GM12878 (cell line): ENCODE results near the gene FNDC3B. TPM values are rescaled to one million over a fixed set of nuclear protein-coding genes. Genes with fewer than 3 reads are reported as not detected.

Experiments
- ATAC-seq: fragments of 200-7000 bp; cut with Tn5 transposase; 3 replicates; pipeline ENCODE4 v1.9.1; 2020; ENCODE audit warnings: mild to moderate bottlenecking, moderate library complexity
- BruUV-seq: library from RNA; stranded (reverse); fragments of 400-500 nt; replicated peaks from 2 replicates; lab custom pipeline; 2021; lab: Mats Ljungman, UMichigan
- CTCF ChIA-PET: fragments of 300-600 bp; sonication (Branson Sonifier 250); formaldehyde crosslinking; extraction: SDS; loops from one replicate; lab custom pipeline; 2021; ENCODE audit warnings: inconsistent platforms; lab: Yijun Ruan, JAX
- POLR2A ChIA-PET: fragments of 350-600 bp; formaldehyde crosslinking; extraction: SDS; loops from one replicate; lab custom pipeline; 2021; ENCODE audit warnings: inconsistent platforms; lab: Charles Lee
- RAD21 ChIA-PET: fragments of 300-600 bp; sonication (Branson Sonifier 250); formaldehyde crosslinking; loops from one replicate; lab custom pipeline; 2023; ENCODE audit warnings: antibody characterized with exemption; ENCODE audit not compliant: unreplicated experiment; lab: Charles Lee
- SMC1A ChIA-PET: fragments of 300-600 bp; sonication (Branson Sonifier 250); formaldehyde crosslinking; loops from one replicate; lab custom pipeline; 2023; ENCODE audit not compliant: unreplicated experiment, uncharacterized antibody; lab: Charles Lee
- DNase-seq: peaks from one replicate; pipeline ENCODE4 v3.0.0-alpha.2; 2011; ENCODE audit warnings: low read depth, low spot score
- FAIRE-seq: peaks from 3 replicates; lab custom pipeline; 2011; peaks lifted over from hg19 to GRCh38; lab: Jason Lieb, UNC
- H2AFZ ChIP-seq: 2 replicates; pipeline ENCODE4 v1.6.0; 2011; ENCODE audit warnings: low read depth, low read length, control low read depth; ENCODE audit not compliant: control insufficient read depth
- H3K27ac ChIP-seq: 2 replicates; pipeline ENCODE4 v1.5.1; 2011; ENCODE audit warnings: control low read depth; ENCODE audit not compliant: control insufficient read depth, insufficient read depth
- H3K27me3 ChIP-seq, 2 experiments: replicated peaks in 1 of 2; 2 replicates each; pipeline versions ENCODE4 v1.6.0 to v1.6.1; 2011; ENCODE audit warnings: low read length in 1 of 2; ENCODE audit not compliant: control insufficient read depth in 2 of 2, insufficient read depth in 2 of 2
- H3K36me3 ChIP-seq, 2 experiments: 2 replicates each; pipeline ENCODE4 v1.5.1; 2011; ENCODE audit warnings: low read length in 1 of 2; ENCODE audit not compliant: control insufficient read depth in 2 of 2, insufficient read depth in 2 of 2
- H3K4me1 ChIP-seq: 2 replicates; pipeline ENCODE4 v1.6.1; 2011; ENCODE audit warnings: mild to moderate bottlenecking, low read length, moderate library complexity, mixed read lengths; ENCODE audit not compliant: control insufficient read depth, insufficient read depth
- H3K4me2 ChIP-seq: 2 replicates; pipeline ENCODE4 v1.6.0; 2011; ENCODE audit warnings: control low read depth; ENCODE audit not compliant: control insufficient read depth, insufficient read depth
- H3K4me3 ChIP-seq: fragments of 200-600 bp; sonication (generic); 2 replicates; pipeline ENCODE4 v1.5.1; 2016
- H3K79me2 ChIP-seq: 2 replicates; pipeline ENCODE4 v1.6.0; 2011; ENCODE audit warnings: low read length; ENCODE audit not compliant: control insufficient read depth, insufficient read depth
- H3K9ac ChIP-seq: 2 replicates; pipeline ENCODE4 v1.8.0; 2011; ENCODE audit warnings: low read length, control low read depth, mixed read lengths; ENCODE audit not compliant: control insufficient read depth, insufficient read depth
- H3K9me3 ChIP-seq: replicated peaks from 3 replicates; pipeline ENCODE4 v1.5.1; 2011; ENCODE audit warnings: mild to moderate bottlenecking, low read length; ENCODE audit not compliant: control insufficient read depth, insufficient read depth
- H4K20me1 ChIP-seq: 2 replicates; pipeline ENCODE4 v1.6.0; 2011; ENCODE audit not compliant: control insufficient read depth, insufficient read depth
- CEBPB ChIP-seq, 2 experiments: fragments of 150-350 bp in 1 of 2; IDR thresholded peaks; 2 replicates each; pipeline ENCODE4 v1.6.1; 2012 to 2014; ENCODE audit warnings: low read depth in 2 of 2, low read length in 2 of 2, borderline replicate concordance in 1 of 2, inconsistent platforms in 1 of 2
- ESRRA ChIP-seq: IDR thresholded peaks from 2 replicates; pipeline ENCODE4 v1.6.1; 2012; ENCODE audit warnings: mild to moderate bottlenecking, low read length, improper control_type of control experiment
- HDAC2 ChIP-seq: fragments of 200-600 bp; sonication (generic); IDR thresholded peaks from 2 replicates; pipeline ENCODE4 v1.6.1; 2017
- HDGF ChIP-seq: fragments of 450-650 bp; IDR thresholded peaks from 2 replicates; pipeline ENCODE4 v1.6.1; 2016; ENCODE audit warnings: antibody characterized with exemption
- KLF5 ChIP-seq: fragments of 450-650 bp; IDR thresholded peaks from 2 replicates; pipeline ENCODE4 v1.6.1; 2014; ENCODE audit warnings: mild to moderate bottlenecking; ENCODE audit not compliant: partially characterized antibody
- MEF2A ChIP-seq: IDR thresholded peaks from 2 replicates; pipeline ENCODE4 v1.6.1; 2011; ENCODE audit warnings: low read depth, mild to moderate bottlenecking, low read length, moderate library complexity; ENCODE audit not compliant: insufficient read depth
- MXI1 ChIP-seq: fragments of 150-350 bp; IDR thresholded peaks from 2 replicates; pipeline ENCODE4 v1.6.1; 2011; ENCODE audit warnings: low read depth, mild to moderate bottlenecking, inconsistent platforms, low read length, improper control_type of control experiment
- MYC ChIP-seq: IDR thresholded peaks from 2 replicates; pipeline ENCODE4 v1.6.1; 2011; ENCODE audit warnings: mild to moderate bottlenecking, low read length, moderate library complexity, inconsistent platforms; ENCODE audit not compliant: insufficient read depth, insufficient replicate concordance, insufficient read length, severe bottlenecking
- NRF1 ChIP-seq: conservative IDR thresholded peaks from 2 replicates; pipeline ENCODE4 v1.6.1; 2011; ENCODE audit warnings: mild to moderate bottlenecking, low read depth, low read length, improper control_type of control experiment
- POLR2AphosphoS5 ChIP-seq: IDR thresholded peaks from 2 replicates; pipeline ENCODE4 v1.6.1; 2011; ENCODE audit warnings: mild to moderate bottlenecking, low read length, inconsistent platforms
- SIX5 ChIP-seq: IDR thresholded peaks from 2 replicates; pipeline ENCODE4 v1.6.1; 2011; ENCODE audit warnings: mild to moderate bottlenecking, low read depth, low read length, moderate library complexity; ENCODE audit not compliant: severe bottlenecking
- SMC3 ChIP-seq: IDR thresholded peaks from 2 replicates; pipeline ENCODE4 v1.6.1; 2011; ENCODE audit warnings: low read length, improper control_type of control experiment, borderline replicate concordance
- TCF12 ChIP-seq: IDR thresholded peaks from 2 replicates; pipeline ENCODE4 v1.6.1; 2011; ENCODE audit warnings: low read depth, mild to moderate bottlenecking, low read length
- ZSCAN29 ChIP-seq: fragments of 450-650 bp; IDR thresholded peaks from 2 replicates; pipeline ENCODE4 v1.6.1; 2017; ENCODE audit warnings: mild to moderate bottlenecking, moderate library complexity
- WGBS: methylation state at CpG from one replicate; pipeline ENCODE4 v1.1.6; 2016; ENCODE audit warnings: low lambda C conversion rate; ENCODE audit not compliant: insufficient replicate concordance, insufficient coverage; ENCODE audit errors: missing lambda C conversion rate; 5-methylcytosine and 5-hydroxymethylcytosine counted together
- in situ Hi-C: fragments of 300-500 bp; cut with MboI; formaldehyde crosslinking; loops from 9 replicates; pipeline ENCODE4 v1.14.3; 2018; ENCODE audit warnings: mixed read lengths
- intact Hi-C: fragments of 100-400 bp; cut with micrococcal nuclease; formaldehyde crosslinking; loops from one replicate; pipeline ENCODE4 v1.14.2; 2022; ENCODE audit not compliant: unreplicated experiment
- polyA plus RNA-seq, 11 experiments: library from polyadenylated mRNA; depleted of rRNA in 4 of 11; unstranded in 6 of 11; stranded (reverse) in 5 of 11; fragments of >200 nt; fragmentation: Nextera tagmentation in 4 of 11; fragmentation: Illumina TruSeq in 1 of 11; extraction: Ambion mirVana in 4 of 11; extraction: Trizol in 1 of 11; gene quantifications; 1 replicate in 1 of 11; 2 replicates in 10 of 11; pipeline versions ENCODE4 v1.2.1 to v1.2.3, GENCODE V29; 2011 to 2016; ENCODE audit warnings: inconsistent platforms in 2 of 11, missing spikeins in 2 of 11, low read depth in 1 of 11
- total RNA-seq, 4 experiments: library from RNA; depleted of rRNA in 3 of 4; stranded (reverse); fragments of >200 nt in 3 of 4; fragmentation: Illumina TruSeq in 1 of 4; extraction: Trizol in 1 of 4; gene quantifications; 2 replicates each; pipeline versions ENCODE4 v1.2.1 to v1.2.3, GENCODE V29; 2013 to 2021
- TF ChIP-seq, protein P1 (sequence below): fragments of 450-650 bp; IDR thresholded peaks from 2 replicates; pipeline ENCODE4 v1.6.1; 2017; ENCODE audit warnings: mild to moderate bottlenecking, moderate library complexity

FNDC3B gene
- total and polyA plus RNA-seq, 10 of the 15 experiments (the other 5 are each of a cell fraction or from before 2014, with no cell fraction given) = 7.9 to 35.0 (median 18.5) TPM

- no peak for TF ChIP-seq ESRRA
- no peak for TF ChIP-seq CEBPB (IDR thresholded peaks at IDR 0.05; ENCODE audit: borderline replicate concordance in 1 of 2, low read depth in 2 of 2, low read length in 2 of 2)
- TF ChIP-seq, all 136 proteins: peak for 0
Observed at GRCh38 chr3:172002512-172003078, 36.8 kb upstream of the FNDC3B start (continued).

DNA sequence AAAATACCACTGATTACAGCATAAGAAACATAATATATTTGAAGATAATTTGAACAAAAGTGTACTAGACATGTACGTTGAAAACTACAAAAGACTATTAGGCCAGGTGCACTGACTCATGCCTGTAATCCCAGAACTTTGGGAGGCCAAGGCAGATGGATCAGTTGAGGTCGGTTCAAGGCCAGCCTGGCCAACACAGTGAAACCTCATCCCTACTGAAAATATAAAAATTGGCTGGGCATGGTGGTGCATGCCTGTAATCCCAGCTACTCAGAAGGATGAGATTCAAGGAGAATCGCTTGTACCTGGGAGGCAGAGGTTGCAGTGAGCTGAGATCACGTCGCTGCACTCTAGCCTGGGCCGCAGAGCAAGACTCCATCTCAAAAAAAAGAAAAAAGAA is 36.2 kb upstream of the FNDC3B start:
- SMC1A ChIA-PET = interaction anchor here (0.8 kb wide), 1 partner anchor 1901 kb away, joined by 3 read pairs; no protein-coding TSS in a partner anchor
- H3K27ac ChIP-seq = no peak overlapping the region
- no peaks in the 10 kb centered on the region for H3K9me3 ChIP-seq
- DNase-seq (no peak), ATAC-seq (no peak), FAIRE-seq (no peak)
- no peaks in the 10 kb centered on the region for H3K27me3 ChIP-seq
- no peaks in the 10 kb centered on the region for H4K20me1 ChIP-seq
- no peak for TF ChIP-seq MYC
- TF ChIP-seq MEF2A = no peak
- no peak for TF ChIP-seq NRF1
- TF ChIP-seq KLF5 = no peak
- no peak for TF ChIP-seq HDGF
- TF ChIP-seq POLR2AphosphoS5 = no peak
- TF ChIP-seq SIX5 = no peak
- TF ChIP-seq TCF12 = no peak
- TF ChIP-seq HDAC2 = no peak
- TF ChIP-seq MXI1 = no peak
- TF ChIP-seq SMC3 = no peak
- TF ChIP-seq, protein P1, sequence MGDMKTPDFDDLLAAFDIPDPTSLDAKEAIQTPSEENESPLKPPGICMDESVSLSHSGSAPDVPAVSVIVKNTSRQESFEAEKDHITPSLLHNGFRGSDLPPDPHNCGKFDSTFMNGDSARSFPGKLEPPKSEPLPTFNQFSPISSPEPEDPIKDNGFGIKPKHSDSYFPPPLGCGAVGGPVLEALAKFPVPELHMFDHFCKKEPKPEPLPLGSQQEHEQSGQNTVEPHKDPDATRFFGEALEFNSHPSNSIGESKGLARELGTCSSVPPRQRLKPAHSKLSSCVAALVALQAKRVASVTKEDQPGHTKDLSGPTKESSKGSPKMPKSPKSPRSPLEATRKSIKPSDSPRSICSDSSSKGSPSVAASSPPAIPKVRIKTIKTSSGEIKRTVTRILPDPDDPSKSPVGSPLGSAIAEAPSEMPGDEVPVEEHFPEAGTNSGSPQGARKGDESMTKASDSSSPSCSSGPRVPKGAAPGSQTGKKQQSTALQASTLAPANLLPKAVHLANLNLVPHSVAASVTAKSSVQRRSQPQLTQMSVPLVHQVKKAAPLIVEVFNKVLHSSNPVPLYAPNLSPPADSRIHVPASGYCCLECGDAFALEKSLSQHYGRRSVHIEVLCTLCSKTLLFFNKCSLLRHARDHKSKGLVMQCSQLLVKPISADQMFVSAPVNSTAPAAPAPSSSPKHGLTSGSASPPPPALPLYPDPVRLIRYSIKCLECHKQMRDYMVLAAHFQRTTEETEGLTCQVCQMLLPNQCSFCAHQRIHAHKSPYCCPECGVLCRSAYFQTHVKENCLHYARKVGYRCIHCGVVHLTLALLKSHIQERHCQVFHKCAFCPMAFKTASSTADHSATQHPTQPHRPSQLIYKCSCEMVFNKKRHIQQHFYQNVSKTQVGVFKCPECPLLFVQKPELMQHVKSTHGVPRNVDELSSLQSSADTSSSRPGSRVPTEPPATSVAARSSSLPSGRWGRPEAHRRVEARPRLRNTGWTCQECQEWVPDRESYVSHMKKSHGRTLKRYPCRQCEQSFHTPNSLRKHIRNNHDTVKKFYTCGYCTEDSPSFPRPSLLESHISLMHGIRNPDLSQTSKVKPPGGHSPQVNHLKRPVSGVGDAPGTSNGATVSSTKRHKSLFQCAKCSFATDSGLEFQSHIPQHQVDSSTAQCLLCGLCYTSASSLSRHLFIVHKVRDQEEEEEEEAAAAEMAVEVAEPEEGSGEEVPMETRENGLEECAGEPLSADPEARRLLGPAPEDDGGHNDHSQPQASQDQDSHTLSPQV = no peak
- TF ChIP-seq ZSCAN29 = no peak
- no peaks in the 10 kb centered on the region for H3K79me2 ChIP-seq
- BruUV-seq = no TSS peak
- no peak overlapping the region for H3K4me3 ChIP-seq
- RAD21 ChIA-PET = no interaction called here
- POLR2A ChIA-PET = interaction anchor here (0.7 kb wide), 2 partner anchors 84 to 94 kb away, joined by 5 to 6 read pairs; no protein-coding TSS in a partner anchor
- H3K9ac ChIP-seq = no peak overlapping the region
- CTCF ChIA-PET = no interaction called here
- H3K4me1 ChIP-seq = no peaks in the 10 kb centered on the region
- intact Hi-C loops = no loop called here
- H3K4me2 ChIP-seq = no peak overlapping the region
- H2AFZ ChIP-seq = no peak overlapping the region
- in situ Hi-C loops = no loop called here
- 47% methylated on average over 6 of the region's 6 CpGs for WGBS
- H3K36me3 ChIP-seq = no peaks in the 10 kb centered on the region
